AG09319 (cell line): ENCODE measurements around the gene HSPG2.

Experiments used
- DNase-seq: peaks from one replicate; pipeline ENCODE4 v3.0.0-alpha.2; 2010; ENCODE audit warnings: low read depth; ENCODE audit errors: extremely low read depth
- TF ChIP-seq, protein P1 (sequence below): IDR thresholded peaks from 2 replicates; pipeline ENCODE4 v1.5.1; 2011; ENCODE audit warnings: low read depth, mild to moderate bottlenecking, inconsistent platforms, low read length, moderate library complexity

The HSPG2 gene

DNA sequence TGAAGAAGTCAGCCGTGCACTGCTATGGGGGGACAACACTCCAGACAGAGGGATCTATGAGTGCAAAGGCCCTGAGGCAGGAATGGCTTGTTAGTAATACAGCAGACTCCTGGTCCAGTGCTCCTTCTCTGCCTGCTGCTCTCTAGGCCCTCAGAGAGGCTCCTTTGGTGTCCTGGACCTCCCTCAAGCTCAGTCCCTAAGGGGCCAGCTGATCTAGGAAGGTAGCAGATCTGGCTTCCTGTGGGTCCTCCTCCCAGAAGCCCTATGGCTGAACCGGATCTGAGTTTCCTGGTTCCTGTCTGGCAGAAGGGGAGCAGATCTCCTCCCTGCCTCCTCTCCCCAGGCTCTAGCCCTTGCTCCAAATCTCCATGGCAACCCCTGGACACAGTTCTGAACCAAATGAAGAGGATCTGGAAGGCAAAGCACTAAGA lies 125.2 kb downstream of the HSPG2 start, which contains the start of gene LDLRAD2:
LDLRAD2 (plus strand) TSS at position 391 of the 431 bp plus-strand sequence. CDS start 187 bp downstream, outside the sequence.
- DNase-seq, result no peak

DNA sequence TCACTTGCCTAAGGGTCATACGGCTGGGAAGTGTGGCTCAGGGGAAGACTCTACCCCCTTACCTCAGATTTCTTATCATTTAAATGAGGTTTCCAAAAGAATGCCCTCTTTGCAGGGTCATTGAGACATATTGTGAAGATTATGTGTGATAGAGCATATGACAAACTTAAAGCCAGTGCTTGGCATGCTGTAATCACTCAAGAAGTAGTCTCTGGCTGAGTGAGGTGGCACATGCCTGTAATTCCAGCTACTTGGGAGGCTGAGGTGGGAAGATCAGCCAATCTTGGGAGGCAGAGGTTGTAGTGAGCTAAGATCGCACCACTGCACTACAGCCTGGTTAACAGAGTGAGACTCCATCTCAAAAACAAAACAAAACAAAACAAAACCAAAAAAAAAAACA lies 132.6 kb downstream of the HSPG2 start:
- DNase-seq, result no peak
- TF ChIP-seq, protein P1, sequence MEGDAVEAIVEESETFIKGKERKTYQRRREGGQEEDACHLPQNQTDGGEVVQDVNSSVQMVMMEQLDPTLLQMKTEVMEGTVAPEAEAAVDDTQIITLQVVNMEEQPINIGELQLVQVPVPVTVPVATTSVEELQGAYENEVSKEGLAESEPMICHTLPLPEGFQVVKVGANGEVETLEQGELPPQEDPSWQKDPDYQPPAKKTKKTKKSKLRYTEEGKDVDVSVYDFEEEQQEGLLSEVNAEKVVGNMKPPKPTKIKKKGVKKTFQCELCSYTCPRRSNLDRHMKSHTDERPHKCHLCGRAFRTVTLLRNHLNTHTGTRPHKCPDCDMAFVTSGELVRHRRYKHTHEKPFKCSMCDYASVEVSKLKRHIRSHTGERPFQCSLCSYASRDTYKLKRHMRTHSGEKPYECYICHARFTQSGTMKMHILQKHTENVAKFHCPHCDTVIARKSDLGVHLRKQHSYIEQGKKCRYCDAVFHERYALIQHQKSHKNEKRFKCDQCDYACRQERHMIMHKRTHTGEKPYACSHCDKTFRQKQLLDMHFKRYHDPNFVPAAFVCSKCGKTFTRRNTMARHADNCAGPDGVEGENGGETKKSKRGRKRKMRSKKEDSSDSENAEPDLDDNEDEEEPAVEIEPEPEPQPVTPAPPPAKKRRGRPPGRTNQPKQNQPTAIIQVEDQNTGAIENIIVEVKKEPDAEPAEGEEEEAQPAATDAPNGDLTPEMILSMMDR, result no peak

More for the DNA sequence above, 125.2 kb downstream of the HSPG2 start, which contains the start of gene LDLRAD2:
- TF ChIP-seq, protein P1, result no peak

DNA sequence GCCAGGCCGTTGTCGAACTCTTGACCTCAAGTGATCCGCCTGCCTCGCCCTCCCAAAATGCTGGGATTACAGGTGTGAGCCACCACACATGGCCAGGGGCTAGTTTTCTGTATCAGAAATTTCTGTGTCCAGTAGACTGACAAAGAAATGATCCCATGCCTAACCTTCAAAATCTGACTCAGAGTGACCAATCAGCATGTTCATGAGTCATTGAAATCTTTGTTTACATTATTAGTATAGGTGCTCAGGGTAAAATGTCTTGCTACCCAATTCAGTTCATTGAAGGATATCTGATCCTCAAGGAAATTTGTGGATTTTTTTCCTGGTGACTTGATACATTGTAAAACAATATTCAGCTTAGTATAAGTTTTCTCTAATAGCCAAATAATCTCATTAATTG lies 136.0 kb downstream of the HSPG2 start:
- DNase-seq, result no peak
- TF ChIP-seq, protein P1, result no peak

DNA sequence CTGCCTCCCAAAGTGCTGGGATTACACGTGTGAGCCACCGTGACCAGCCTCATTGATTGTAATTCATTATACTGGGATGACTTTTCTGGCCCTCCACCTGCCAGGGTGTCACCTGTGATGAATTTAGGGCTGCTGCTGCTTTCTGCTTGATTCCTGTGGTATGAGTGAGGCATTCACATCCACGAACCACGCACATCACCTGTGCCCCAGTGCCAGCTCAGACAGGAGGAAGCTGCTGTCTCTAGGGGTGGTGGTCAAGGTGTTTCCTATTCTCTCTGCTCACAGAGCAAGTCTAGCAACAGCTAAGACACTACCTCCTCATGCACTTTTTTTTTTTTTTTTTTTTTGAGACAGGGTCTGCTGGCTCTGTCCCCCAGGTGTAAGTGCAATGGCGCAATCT lies 137.4 kb downstream of the HSPG2 start:
- no peak for DNase-seq
- TF ChIP-seq, protein P1, result no peak

GRCh38 chr1:21795075-21795474 lies 142.0 kb downstream of the HSPG2 start:
- TF ChIP-seq, protein P1, result no peak
- DNase-seq, result no peak

DNA sequence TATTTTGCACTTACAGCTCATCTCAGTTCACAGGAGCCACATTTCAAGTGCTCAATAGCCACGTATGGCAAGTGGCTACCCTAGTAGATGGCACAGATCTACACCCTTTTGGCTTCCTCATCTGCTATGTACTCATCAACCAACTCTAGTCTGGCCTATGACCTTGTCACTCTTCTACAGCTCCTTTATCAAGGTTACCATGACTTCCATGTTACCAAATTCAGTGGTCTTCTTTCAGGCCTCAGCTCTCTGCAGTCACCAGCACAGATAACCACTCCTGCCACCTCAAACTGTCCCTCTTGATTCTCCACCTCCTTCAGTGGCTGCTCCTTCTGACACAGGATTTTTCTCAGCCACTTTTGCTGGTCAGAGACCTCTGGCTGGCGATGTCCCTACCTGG lies 142.5 kb downstream of the HSPG2 start:
- no peak for DNase-seq
- TF ChIP-seq, protein P1, result no peak

GRCh38 chr1:21793104-21793503 lies 144.0 kb downstream of the HSPG2 start:
- TF ChIP-seq, protein P1, result no peak
- no peak for DNase-seq
